Thyroid gland (tissue), 4 donors: ENCODE data around the gene CDC20. TPM values are rescaled to one million over a fixed set of nuclear protein-coding genes. Genes with fewer than 3 reads are reported as not detected.
A peak's percentile ranks its signal among the peaks of the same experiment; 100 is the strongest.

Experiments
- DNase-seq, 2 donors: peaks; one replicate each; pipeline ENCODE4 v3.0.0-alpha.2; 2019
- H3K27ac ChIP-seq, 3 donors: fragments of 200-600 bp; sonication (generic); 1 replicate in 2 of 3; 2 replicates in 1 of 3; pipeline ENCODE4 v1.5.1; 2016 to 2019; ENCODE audit warnings: mild to moderate bottlenecking in 1 of 3, moderate library complexity in 1 of 3
- H3K27me3 ChIP-seq: fragments of 200-600 bp; sonication (generic); one replicate; pipeline ENCODE4 v1.5.1; 2019
- H3K36me3 ChIP-seq, 2 donors: fragments of 200-600 bp; sonication (generic); one replicate each; pipeline ENCODE4 v1.5.1; 2016 to 2019
- H3K4me1 ChIP-seq, 2 donors: fragments of 200-600 bp; sonication (generic); one replicate each; pipeline ENCODE4 v1.5.1; 2017 to 2019
- H3K4me3 ChIP-seq, 3 donors: fragments of 200-600 bp; sonication (generic); replicated peaks in 1 of 3; 1 replicate in 2 of 3; 2 replicates in 1 of 3; pipeline ENCODE4 v1.5.1; 2016; ENCODE audit warnings: mild to moderate bottlenecking in 1 of 3
- H3K9me3 ChIP-seq: fragments of 200-600 bp; sonication (generic); one replicate; pipeline ENCODE4 v1.5.1; 2017
- CTCF ChIP-seq, 6 experiments: fragments of 200-600 bp in 3 of 6; fragments of 450-650 bp in 3 of 6; sonication (generic) in 3 of 6; IDR thresholded peaks; one replicate each; pipeline ENCODE4 v1.5.1; 2016 to 2019; ENCODE audit warnings: antibody characterized with exemption in 6 of 6, mild to moderate bottlenecking in 2 of 6, inconsistent platforms in 1 of 6, moderate library complexity in 1 of 6
- POLR2A ChIP-seq, 2 donors: fragments of 450-650 bp; IDR thresholded peaks; one replicate each; pipeline ENCODE4 v1.6.1; 2017; ENCODE audit warnings: antibody characterized with exemption in 2 of 2, mild to moderate bottlenecking in 2 of 2, moderate library complexity in 1 of 2
- whole genome bisulfite sequencing, 2 donors: methylation state at CpG; one replicate each; pipeline ENCODE4 v1.1.5; 2017; 5-methylcytosine and 5-hydroxymethylcytosine counted together
- intact Hi-C: fragments of 100-400 bp; cut with DNase I; formaldehyde crosslinking; loops from one replicate; pipeline ENCODE4 v1.15.1; 2023
- total RNA-seq, 4 donors: library from RNA; depleted of rRNA; stranded (reverse); fragments of >200 nt; gene quantifications; one replicate each; pipeline ENCODE4 v1.2.3, GENCODE V29; 2016

CDC20 gene
- total RNA-seq, 4 donors from 2014 or later: 0.54 to 3.9 (median 2.2) TPM

DNA sequence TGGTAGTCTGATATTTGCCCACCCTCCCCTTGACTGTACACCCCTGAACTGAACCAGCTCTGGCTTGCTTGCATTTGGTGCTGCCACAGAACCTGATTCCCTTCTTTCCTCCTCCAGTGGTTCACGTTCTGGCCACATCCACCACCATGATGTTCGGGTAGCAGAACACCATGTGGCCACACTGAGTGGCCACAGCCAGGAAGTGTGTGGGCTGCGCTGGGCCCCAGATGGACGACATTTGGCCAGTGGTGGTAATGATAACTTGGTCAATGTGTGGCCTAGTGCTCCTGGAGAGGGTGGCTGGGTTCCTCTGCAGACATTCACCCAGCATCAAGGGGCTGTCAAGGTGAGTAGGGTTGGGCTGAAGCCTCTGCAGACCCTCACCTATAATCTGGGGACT, 1.8 kb downstream of the CDC20 start:
- H3K9me3 ChIP-seq: no peaks in the 10 kb centered on the region
- H3K27ac ChIP-seq: no peak overlapping the region
- 67 to 92% methylated on average over 4 of the region's 4 CpGs for WGBS, 2 donors
- peaks cover 31 to 34% of the 10 kb centered on the region in 2 donors for H3K36me3 ChIP-seq
- TF ChIP-seq POLR2A (IDR thresholded peaks at IDR 0.05): no peak
- TF ChIP-seq CTCF (IDR thresholded peaks at IDR 0.05): no peak
- no peak overlapping the region for H3K4me3 ChIP-seq
- H3K4me1 ChIP-seq: peaks cover 9 to 18% of the 10 kb centered on the region in 2 donors
- DNase-seq: no peak
- intact Hi-C loops: no loop called here
- H3K27me3 ChIP-seq: no peaks in the 10 kb centered on the region

- Histone ChIP-seq H3K4me1 (peaks cover 21 to 33% of the 10 kb centered on the region in 2 donors), H3K9me3 (no peaks in the 10 kb centered on the region), H3K36me3 (peaks cover 31 to 34% of the 10 kb centered on the region in 2 donors), H3K27ac (no peak overlapping the region), H3K27me3 (no peaks in the 10 kb centered on the region), H3K4me3 (no peak overlapping the region)
- no peak for DNase-seq
- 79 to 89% methylated on average over 9 of the region's 9 CpGs for WGBS, 2 donors
- intact Hi-C loops: no loop called here
- TF ChIP-seq CTCF (IDR thresholded peaks at IDR 0.05) (no peak), POLR2A (IDR thresholded peaks at IDR 0.05) (no peak)
Observed at GRCh38 chr1:43363283-43363934, 4.6 kb downstream of the CDC20 start.

- TF ChIP-seq CTCF (IDR thresholded peaks at IDR 0.05) (no peak), POLR2A (IDR thresholded peaks at IDR 0.05) (no peak)
- Histone ChIP-seq H3K27ac (no peak overlapping the region), H3K27me3 (no peaks in the 10 kb centered on the region), H3K4me1 (peaks cover 27 to 37% of the 10 kb centered on the region in 2 donors), H3K9me3 (no peaks in the 10 kb centered on the region), H3K36me3 (peaks cover 31 to 34% of the 10 kb centered on the region in 2 donors), H3K4me3 (no peak overlapping the region)
- intact Hi-C loops: no loop called here
- DNase-seq: no peak
- 80 to 87% methylated on average over 5 of the region's 5 CpGs for WGBS, 2 donors
Observed at GRCh38 chr1:43363935-43364525, 5.2 kb downstream of the CDC20 start.

DNA sequence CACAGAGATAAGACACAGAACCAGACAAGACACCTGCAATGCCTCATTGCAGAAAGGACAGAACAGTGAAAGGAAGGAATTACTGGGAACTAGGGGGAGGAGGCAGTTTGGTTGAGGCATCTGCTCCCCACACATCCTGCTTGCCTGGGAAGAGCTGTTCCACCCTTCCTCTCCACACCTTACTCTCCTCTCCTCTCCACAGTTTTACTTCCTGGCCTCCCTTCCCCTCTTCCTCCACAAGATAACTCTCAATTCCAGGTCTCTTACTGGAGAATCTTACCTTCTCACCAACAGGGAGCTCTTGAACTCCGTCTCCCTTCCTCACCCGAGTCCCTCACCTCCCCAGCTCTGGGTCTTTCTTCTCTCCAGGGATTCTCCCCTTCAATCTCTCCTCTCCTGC, 6.9 kb downstream of the CDC20 start:
- no peak for DNase-seq
- Histone ChIP-seq H3K4me1 (peaks cover 26 to 31% of the 10 kb centered on the region in 2 donors), H3K36me3 (peaks cover 31 to 34% of the 10 kb centered on the region in 2 donors), H3K9me3 (no peaks in the 10 kb centered on the region), H3K4me3 (peak overlapping the region in 1 of 3 donors; percentile 85), H3K27ac (peak overlapping the region in 2 of 3 donors; percentile 89 to 97), H3K27me3 (no peaks in the 10 kb centered on the region)
- WGBS, 2 donors: 81 to 91% methylated on average over 2 of the region's 2 CpGs
- intact Hi-C loops: no loop called here
- TF ChIP-seq POLR2A (IDR thresholded peaks at IDR 0.05) (no peak), CTCF (IDR thresholded peaks at IDR 0.05) (no peak)

GRCh38 chr1:43366179-43366578, 7.4 kb downstream of the CDC20 start:
- peak in 1 of 2 donors; percentile 72 for TF ChIP-seq POLR2A (IDR thresholded peaks at IDR 0.05)
- no peak for TF ChIP-seq CTCF (IDR thresholded peaks at IDR 0.05)
- Histone ChIP-seq H3K9me3 (no peaks in the 10 kb centered on the region), H3K4me1 (peaks cover 26 to 31% of the 10 kb centered on the region in 2 donors), H3K27ac (peak overlapping the region; percentile 89 to 97 (median 90)), H3K27me3 (no peaks in the 10 kb centered on the region), H3K36me3 (peaks cover 31 to 34% of the 10 kb centered on the region in 2 donors), H3K4me3 (peak overlapping the region in 1 of 3 donors; percentile 85)
- WGBS, 2 donors: 28 to 33% methylated on average over 9 of the region's 11 CpGs
- intact Hi-C loops: no loop called here
- peak; percentile 79 to 86 for DNase-seq
